Fibroblast of lung (primary cell): Measurements from ENCODE around the gene GUCY2D.

ENCODE experiments used
- EZH2 ChIP-seq: IDR thresholded peaks from 2 replicates; pipeline ENCODE4 v1.5.1; 2012; ENCODE audit warnings: low read length, control low read depth, mild to moderate bottlenecking; ENCODE audit errors: missing control alignments
- TF ChIP-seq, protein P1 (sequence below), 2 donors: IDR thresholded peaks in 1 of 2; conservative IDR thresholded peaks in 1 of 2; 1 replicate in 1 of 2; 2 replicates in 1 of 2; pipeline ENCODE4 v1.5.1; 2011 to 2012; ENCODE audit warnings: low read length in 2 of 2, control low read depth in 1 of 2, inconsistent platforms in 1 of 2, low read depth in 1 of 2, mild to moderate bottlenecking in 1 of 2

DNA sequence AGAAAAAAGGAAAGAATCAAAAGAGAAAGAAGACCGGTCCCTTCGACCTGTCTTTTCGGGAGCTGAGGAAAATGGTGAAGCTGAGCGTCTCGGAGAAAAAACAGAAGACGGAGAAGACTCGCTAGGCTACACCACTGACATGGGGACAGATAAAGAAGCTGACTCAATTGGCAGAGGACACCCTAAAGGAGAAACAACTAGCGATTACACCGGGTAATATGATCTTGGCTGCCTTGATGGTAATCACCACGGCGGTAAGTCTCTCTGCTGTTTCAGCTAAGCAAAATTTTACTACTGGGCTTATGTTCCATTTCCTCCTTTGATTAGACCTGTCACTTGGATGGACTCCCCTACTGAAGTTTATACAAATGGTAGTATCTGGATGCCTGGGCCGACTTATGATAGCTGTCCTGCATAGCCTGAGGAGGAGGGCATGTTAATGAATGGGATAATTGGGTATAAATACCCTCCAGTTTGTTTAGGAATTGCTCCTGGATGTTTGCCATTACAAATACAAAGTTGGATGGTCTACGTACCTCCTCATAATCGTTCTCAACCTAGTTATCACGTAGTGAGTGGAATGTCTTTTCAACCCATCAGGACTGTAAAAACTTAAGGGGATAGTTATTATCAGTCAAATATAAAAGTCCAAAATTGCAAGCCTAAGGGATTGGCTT, 60.5 kb downstream of the GUCY2D start:
- TF ChIP-seq, protein P1, sequence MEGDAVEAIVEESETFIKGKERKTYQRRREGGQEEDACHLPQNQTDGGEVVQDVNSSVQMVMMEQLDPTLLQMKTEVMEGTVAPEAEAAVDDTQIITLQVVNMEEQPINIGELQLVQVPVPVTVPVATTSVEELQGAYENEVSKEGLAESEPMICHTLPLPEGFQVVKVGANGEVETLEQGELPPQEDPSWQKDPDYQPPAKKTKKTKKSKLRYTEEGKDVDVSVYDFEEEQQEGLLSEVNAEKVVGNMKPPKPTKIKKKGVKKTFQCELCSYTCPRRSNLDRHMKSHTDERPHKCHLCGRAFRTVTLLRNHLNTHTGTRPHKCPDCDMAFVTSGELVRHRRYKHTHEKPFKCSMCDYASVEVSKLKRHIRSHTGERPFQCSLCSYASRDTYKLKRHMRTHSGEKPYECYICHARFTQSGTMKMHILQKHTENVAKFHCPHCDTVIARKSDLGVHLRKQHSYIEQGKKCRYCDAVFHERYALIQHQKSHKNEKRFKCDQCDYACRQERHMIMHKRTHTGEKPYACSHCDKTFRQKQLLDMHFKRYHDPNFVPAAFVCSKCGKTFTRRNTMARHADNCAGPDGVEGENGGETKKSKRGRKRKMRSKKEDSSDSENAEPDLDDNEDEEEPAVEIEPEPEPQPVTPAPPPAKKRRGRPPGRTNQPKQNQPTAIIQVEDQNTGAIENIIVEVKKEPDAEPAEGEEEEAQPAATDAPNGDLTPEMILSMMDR (conservative IDR thresholded peaks at IDR 0.05 in 1 of 2, IDR thresholded peaks at IDR 0.05 in 1 of 2; ENCODE audit: low read depth in 1 of 2, low read length in 2 of 2), result no peak
- peak; percentile 71 for TF ChIP-seq EZH2
